GM19023 (cell line): ENCODE measurements around the gene DRAXIN.
"Not testable (repeated sequence)": the region's sequence is repeated elsewhere in the genome, so short reads cannot be mapped to it uniquely, and the experiment has no call there.

Source experiments
- ATAC-seq: cut with Tn5 transposase; IDR thresholded peaks from one replicate; pipeline ENCODE4 v1.9.1; 2021; ENCODE audit warnings: mild to moderate bottlenecking, moderate library complexity; ENCODE audit not compliant: unreplicated experiment

The DRAXIN gene, protein sequence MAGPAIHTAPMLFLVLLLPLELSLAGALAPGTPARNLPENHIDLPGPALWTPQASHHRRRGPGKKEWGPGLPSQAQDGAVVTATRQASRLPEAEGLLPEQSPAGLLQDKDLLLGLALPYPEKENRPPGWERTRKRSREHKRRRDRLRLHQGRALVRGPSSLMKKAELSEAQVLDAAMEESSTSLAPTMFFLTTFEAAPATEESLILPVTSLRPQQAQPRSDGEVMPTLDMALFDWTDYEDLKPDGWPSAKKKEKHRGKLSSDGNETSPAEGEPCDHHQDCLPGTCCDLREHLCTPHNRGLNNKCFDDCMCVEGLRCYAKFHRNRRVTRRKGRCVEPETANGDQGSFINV

GRCh38 chr1:11691302-11691914 lies at the start of gene DRAXIN:
Gene DRAXIN (plus strand): TSS chr1:11691710. CDS start chr1:11706259, 14,549 bp downstream.
- ATAC-seq, result no peak

- ATAC-seq, result no peak
These were observed 49.7 kb upstream of the DRAXIN start for GRCh38 chr1:11641776-11642305.

- ATAC-seq, result not testable (repeated sequence)
These were observed 49.0 kb upstream of the DRAXIN start for GRCh38 chr1:11642418-11643017.

DNA sequence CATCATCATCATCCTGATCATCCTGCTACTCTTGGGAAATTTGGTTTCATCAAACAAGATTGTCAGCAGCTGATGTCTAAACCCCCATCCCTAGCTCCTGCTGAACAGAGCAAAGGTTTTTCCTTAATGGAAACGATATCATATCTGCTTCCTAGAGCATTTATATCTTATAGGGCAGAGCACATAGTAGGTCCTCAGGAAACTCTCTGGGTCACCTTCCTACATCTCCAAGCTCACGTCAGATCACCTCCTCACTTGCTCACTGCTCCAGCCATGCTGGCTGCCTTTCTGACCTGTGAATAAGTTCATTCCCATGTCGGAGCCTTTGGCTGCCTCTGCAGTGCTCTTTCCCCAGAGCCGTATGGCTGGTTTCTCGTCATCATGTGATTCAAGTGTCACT lies 47.7 kb upstream of the DRAXIN start:
- ATAC-seq, result no peak

DNA sequence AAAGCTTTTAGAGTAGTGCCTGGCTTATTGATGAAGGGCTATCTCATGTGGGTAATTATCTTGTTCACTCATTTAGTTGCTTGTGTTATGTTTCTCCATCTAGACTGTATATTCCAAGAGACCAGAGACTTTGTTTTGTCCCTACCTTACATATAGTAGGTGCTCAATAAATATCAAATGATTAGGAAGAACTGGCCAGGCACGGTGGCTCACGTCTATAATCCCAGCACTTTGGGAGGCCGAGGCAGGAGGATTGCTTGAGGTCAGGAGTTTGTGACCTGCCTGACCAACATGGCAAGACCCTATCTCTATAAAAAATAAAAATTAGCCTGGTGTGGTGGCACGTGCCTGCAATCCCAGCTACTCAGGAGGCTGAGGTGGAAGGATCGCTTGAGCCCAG lies 46.2 kb upstream of the DRAXIN start:
- no peak for ATAC-seq

- no peak for ATAC-seq
These were observed 45.7 kb upstream of the DRAXIN start for GRCh38 chr1:11645670-11646265.

- no peak for ATAC-seq
These were observed 45.2 kb upstream of the DRAXIN start for GRCh38 chr1:11646317-11646716.

- no peak for ATAC-seq
These were observed 44.2 kb upstream of the DRAXIN start for GRCh38 chr1:11647333-11647732.

DNA sequence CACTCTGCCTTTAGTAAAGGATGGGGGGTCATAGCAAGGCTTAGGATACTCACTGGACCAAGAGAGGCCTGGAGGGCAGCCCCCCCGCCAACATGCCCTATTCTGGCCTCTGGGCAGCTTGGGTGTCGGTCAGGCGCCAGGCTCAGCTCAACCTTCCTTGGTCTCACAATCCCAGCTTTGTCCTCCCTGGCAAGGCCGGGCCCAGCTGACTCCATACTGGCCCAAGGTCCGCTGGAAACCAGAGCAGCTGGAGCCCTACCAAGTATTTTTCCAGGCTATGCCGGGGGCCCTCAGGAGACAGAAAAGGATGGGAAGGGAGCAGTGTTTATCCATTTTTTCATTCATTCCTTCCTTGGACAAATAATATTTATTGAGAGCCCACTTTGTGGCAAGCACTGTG lies 43.5 kb upstream of the DRAXIN start:
- ATAC-seq, result no peak

- no peak for ATAC-seq
These were observed 42.8 kb upstream of the DRAXIN start for GRCh38 chr1:11648732-11649158.

- ATAC-seq, result no peak
These were observed 42.3 kb upstream of the DRAXIN start for GRCh38 chr1:11649237-11649623.

DNA sequence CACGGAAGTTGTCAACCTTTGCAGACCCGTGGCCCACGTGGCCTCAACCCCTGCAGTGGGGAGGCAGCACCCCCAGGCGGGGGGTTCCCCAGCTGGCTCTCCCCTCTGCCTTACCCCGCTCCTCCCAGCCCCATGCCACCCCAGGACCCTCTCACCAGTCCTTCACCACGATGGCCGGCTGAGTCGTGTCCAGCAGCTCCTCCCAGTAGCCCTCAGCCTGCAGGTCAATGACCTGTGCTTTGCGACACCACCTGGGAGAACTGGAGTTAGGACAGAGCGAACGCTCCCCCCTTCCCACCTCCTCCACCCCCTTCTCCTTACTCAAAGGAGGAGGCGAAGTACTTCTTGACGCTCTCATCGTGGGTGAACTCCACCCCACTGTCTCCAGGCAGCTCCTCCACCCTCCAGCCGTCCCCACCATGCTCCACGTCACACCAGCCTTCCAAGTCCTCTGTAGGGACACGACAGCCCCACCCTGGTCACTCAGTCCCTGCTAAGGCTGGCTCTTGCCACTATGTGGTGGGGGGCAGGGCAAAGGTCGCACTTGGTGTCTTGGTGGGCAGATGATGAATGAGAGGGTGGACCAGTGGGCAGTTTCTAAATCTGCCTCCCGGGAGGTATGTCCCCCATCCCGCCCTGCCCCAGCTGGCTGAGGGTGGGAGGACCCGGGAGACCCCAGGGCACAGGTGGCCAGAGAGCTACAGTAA lies 41.7 kb upstream of the DRAXIN start:
- no peak for ATAC-seq

DNA sequence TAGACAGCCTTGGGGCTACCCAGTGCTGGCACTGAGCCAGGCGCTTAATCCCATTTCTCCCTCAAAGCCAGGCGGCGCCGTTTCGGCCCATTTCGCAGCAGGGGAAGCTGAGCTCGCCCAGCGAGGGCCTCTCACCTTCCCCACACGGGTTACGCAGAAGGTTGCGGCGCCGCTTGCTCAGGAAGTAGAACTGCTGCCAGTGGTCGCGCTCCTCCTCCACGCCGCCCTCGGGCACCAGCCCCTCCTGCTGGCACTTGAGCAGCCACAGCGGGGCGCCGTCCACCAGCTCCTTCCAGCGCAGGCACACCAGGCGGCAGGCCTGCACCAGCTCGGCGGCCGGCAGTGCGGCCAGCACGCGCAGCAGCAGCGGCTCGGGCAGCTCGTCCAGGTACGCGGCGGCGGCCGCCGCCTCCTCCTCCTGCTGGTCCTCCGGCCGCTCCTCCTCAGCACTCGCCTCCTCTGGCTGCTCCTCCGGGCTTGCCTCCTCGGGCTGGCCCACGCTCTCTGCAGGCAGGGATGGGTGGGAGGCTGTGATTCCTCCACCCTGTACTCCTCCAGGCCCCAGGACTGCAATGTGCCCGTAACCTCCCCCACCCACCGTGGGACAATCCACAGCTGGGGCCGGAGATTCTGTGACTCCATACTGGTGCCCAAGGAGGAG lies 41.0 kb upstream of the DRAXIN start:
- ATAC-seq, result no peak

GRCh38 chr1:11651017-11651416 lies 40.5 kb upstream of the DRAXIN start:
- no peak for ATAC-seq

- ATAC-seq, result no peak
These were observed 39.2 kb upstream of the DRAXIN start for GRCh38 chr1:11652203-11652780.

- no peak for ATAC-seq
These were observed 38.2 kb upstream of the DRAXIN start for GRCh38 chr1:11653101-11653860.

- ATAC-seq, result no peak
These were observed 37.7 kb upstream of the DRAXIN start for GRCh38 chr1:11653861-11654136.

GRCh38 chr1:11654137-11654938 lies 37.2 kb upstream of the DRAXIN start, which contains the start of the genes FBXO2 and FBXO44:
Gene FBXO2 (minus strand): TSS chr1:11654429. CDS start chr1:11654340, 89 bp downstream.
Gene FBXO44 (plus strand): TSS chr1:11654877. CDS start chr1:11655836, 959 bp downstream.
- ATAC-seq, result peak; percentile 70
